HG02870 (cell line): ENCODE results near the gene PIGT.

Experiments used
- ATAC-seq: cut with Tn5 transposase; IDR thresholded peaks from one replicate; pipeline ENCODE4 v1.9.1; 2021; ENCODE audit warnings: mild to moderate bottlenecking, moderate library complexity; ENCODE audit not compliant: unreplicated experiment

The PIGT gene

DNA sequence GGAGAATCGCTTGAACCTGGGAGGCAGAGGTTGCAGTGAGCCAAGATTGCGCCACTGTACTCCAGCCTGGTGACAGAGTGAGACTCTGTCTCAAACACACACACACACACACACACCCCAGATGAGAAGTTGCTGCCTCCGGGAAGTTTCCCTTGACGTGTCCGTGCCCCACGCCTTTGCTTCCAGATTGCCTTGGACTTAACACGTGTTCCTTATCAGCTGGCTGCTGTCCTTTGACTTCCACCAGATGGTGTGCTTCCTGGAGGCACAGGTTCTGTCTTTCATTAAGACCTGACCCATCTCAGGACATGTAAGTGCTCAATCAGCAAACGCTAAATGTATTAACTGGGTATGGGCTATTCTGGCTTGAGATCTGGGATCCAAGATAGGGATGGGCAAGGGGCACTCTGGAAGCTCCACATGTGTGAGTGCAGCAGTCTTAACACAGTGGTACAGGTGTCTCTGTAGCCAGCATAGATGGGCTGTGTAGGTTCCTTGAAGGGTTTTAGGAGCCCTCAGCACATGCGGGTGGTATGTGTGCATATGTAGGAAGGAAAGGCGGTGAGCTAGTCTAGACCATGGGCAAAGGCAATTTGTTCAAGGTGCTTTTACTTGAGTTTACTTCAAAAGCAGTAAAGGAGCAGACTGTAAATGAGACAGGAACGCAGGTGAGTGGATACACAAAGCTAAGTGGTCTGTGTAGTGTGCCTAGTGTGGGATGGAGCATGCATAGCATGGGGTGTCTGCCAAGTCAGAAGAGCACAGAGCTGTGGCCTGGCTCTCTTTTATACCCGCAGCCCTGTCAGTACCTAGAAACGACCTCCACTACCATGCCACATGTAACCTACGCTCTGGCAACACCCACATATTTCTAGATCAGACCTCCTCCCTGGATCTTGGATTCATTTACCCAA lies 11.6 kb downstream of the PIGT start:
- ATAC-seq: no peak

DNA sequence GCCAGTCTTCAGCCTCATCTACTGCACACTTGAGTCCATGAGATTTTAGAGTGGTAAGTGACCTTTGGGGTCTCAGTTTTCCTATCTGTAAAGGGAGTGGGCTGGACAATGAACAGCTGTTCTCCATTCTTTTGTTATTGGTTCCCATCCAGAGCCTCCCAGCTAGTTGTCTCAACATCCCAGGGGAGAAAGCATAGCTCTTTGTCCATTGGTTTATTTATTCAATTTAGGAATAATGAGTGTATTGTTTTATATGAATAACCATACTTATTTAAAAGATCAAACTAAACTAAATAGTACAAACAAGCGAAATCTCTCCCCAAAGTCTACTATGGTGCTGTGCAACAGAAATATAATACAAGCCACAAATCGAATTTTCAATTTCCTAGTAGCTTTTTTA lies 13.7 kb downstream of the PIGT start:
- no peak for ATAC-seq

DNA sequence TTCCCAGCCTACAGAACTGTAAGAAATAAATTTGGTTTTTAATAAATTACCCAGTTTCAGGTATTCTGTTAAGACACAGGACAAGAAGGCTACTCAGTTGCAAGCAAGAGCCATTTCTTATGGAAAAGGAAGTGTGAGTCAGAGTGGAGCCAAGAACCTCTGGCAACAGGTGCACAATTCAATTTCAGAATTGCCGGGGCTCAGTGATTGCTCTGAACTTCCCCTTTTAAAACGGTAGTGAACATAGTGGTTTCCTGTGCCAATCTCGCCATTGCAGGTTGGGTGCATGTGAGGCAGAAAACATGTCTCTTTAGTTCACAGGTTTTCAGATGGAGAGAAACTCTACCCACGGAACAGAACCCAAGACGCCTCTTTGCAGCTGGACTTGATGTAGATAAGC lies 16.4 kb downstream of the PIGT start:
- ATAC-seq: peak; percentile 67

DNA sequence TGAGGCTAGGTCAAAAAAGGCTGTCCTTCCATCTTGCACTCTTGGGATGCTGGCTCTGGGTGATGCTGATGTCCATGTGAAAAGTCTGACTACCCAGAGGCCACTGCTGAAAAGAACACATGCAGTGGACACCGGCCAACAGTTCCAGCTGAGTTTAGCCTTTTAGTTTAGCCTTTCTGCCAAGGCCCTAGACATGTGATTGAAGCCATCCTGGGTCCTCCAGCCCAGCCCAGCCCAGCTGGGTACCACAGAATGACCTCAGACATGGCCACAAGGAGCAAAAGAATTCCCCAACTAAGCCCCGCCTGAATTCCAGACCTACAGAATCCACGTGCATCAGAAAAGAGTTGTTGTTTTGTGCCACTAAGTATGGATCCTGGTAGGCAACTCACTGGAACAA lies 17.4 kb downstream of the PIGT start:
- no peak for ATAC-seq

DNA sequence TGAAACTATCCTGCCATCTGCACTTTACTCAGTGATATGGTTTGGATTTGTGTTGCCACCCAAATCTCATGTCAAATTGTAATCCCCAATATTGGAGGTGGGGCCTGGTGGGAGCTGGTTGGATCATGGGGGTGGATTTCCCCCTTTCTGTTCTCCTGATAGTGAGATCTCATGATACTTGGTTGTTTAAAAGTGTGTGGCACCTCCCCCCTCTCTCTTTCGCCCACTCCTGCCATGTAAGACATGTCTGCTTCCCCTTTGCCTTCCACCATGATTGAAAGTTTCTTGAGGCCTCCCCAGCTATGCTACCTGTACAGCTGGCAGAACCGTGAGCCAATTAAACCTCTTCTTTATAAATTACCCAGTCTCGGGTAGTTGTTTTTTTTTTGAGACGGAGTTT lies 18.0 kb downstream of the PIGT start:
- ATAC-seq: no peak

DNA sequence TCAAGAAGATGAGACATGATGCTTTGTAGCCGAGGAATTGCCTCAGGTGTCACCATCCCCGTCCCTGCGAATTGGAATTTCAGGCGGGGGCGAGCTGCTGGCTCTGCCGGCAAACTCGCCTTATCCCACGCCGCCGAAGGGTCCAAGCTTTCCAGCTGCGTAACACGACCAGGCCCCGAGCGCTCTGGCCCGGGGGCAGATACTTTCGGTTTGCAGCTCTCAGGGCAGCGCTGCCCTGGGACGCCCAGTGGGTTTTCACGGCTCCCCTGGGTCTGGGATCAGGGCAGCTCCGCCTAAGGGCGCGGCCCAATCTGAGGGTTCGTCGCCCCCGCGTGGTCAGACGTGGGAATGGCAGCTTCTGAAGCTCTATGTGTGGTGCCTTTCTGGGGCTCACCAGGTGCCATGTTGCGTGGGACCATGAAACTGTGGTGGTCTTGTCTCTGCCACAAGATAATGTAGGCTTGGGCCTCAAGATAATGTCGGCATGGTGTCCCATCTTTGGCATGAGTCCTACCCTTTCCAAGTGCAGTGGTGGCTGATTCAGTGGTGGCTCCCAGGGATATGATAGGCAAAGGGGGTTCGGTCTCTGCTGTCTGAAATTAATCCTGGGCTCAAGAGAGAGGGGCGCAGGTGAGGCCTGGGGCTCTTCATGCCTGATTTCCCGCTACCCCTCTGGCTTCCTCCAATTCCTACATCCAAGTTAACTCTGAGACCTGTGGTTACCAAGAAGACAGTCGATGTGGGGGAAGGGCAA lies 21.0 kb downstream of the PIGT start:
- ATAC-seq: no peak

DNA sequence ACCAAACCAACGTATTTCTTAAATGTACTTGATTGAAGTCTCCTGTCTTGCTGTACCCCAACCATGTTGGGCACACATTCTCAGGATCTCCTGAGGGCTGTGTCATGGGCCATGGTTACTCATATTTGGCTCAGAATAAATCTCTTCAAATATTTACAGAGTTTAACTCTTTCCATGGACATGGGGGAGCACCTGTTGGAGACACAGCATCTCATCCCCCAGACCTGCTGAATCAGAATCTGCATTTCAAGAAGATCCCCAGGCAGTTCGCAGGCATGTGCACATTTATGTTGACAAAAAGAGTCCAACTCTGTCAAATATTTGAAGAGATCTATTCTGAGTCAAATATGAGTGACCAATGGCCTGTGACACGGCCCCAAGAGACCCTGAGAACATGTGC lies 24.5 kb downstream of the PIGT start:
- ATAC-seq: no peak

DNA sequence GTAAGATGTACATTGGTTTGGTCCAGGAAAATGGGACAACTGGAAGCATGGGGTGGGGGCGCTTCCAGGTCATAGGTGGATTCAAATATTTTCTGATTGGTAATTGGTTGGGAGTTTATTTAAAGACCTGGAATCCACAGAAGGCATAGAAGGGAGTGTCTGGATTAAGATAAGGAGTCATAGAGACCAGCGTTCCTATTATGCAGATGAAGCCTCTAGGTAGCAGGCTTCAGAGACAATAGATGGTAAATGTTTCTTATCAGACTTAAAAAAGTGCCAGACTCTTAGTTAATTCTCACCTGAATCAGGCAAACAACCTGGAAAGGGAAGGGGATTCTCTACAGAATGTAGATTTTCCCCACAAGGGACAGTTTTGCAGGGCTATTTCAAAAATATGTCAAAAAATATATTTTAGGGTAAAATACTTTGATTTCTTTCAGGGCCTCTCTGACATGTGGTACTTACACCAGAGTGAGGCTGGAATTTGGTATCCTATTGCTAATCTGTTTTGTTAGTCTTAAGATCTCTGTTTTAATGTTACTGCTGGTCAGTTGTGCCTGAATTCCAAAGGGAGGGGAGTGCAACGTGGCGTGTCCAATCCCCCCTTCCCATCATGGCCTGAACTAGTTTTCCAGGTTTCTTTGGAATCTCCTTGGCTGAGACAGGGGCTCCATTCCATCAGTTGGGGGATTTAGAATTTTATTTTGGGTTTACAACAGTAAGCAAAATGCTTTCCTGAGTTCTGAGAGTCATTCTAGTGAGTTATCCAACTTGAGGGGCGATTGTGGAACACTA lies 25.1 kb downstream of the PIGT start:
- ATAC-seq: no peak

DNA sequence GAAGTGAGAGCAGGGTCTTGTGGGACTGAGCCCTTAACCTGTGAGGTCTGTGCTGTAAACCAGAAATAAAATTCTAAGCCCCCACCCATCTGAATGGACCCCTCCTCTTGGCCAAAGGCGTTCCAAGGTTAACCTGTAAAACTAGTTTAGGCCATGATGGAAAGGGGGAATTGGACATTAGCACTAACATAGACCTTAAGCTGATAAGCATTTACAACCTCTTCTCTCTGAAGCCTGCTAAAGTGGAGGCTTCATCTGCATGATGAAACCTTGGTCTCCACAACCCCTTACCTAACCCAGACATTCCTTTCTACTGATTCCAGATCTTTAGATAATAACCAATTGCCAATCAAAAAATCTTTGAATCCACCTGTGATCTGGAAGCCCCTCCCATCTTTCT lies 25.8 kb downstream of the PIGT start:
- ATAC-seq: no peak

DNA sequence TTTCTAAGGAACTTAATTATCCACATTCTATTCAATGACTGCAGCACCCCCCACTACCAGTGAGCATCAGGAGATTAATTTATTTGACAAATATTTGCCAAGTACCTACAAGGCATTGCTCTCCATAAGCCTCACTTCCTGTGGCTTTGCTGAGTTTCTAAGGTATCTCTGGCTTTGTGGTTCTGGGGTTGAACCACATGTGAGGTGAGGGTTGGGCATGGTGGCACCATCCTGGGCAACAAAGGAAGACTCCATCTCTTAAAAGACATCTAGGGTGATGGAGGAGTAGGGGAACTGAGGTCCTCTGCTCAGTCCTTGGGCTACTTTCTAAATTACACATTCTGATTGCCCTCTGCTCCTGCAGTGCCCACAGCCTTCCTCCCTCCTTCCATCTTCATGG lies 28.1 kb downstream of the PIGT start:
- no peak for ATAC-seq

DNA sequence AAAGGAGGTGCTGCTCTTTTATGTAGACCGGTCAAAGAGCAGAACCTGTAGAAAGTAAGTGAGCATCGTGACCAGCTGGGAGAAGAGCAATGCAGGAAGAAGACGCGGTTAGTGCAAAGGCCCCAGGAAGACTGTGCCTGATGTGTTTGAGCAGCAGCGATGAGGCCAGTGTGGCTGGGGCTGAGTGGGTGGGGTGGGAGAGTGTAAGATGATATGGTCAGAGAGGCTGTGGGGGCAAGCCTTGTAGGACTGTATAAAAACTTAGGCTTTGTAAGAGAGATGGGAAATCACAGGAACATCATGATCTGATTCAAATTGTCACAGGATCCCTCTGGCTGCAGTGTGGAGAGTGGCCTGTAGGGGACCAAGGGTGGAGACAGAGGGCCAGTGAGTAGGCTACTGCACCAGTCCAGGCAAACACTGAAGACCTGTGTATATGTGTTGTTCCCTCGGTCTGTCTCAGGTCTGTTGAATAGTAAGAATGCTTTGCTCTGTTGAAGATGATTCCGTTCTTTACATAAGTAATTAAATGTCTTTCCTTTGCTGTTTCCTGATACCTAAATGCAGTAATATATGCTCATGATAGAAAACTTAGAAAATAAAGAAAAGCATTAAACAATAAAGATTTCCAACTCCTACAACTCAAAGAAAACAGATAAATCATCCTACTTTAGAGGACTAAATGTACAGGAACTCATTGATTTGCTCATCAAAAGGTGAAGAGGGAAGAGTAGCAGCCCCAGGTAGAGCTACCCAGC lies 30.0 kb downstream of the PIGT start:
- peak; percentile 51 for ATAC-seq

DNA sequence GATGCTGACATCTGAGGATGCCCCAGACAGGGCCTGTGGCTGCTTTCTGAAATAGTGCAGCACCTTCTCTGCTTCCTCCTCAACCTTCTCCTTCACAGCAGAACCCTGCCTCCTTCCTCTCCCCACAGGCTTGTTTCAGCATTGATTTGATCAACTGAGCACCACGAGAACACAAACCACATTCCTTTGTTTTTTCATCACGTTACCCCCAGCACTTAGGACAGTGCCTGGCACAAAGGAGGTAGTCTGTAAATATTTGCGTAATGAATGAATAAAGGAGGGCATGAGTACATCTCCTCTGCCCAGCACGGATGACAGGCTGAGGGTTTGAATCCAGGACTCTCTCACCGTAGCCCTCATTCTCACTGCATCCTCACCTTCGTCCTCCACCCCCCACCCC lies 32.3 kb downstream of the PIGT start:
- ATAC-seq: no peak

DNA sequence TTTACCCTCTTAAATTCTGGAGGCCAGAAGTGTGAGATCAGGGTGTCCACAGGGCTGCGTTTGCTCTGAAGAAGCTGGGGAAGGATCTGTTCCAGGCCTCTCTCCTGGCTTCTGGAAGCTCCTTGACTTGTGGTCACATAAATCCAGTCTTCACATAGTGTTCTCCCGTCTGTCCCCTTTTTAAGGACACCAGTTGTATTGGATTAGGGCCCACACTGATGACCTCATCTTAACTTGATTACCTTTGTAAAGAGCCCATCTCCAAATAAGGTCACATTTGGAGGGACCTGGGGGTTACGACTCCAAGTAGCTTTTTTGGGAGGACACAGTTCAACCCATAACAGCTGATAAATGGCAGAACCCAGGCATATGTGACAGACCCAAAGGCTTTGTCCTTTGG lies 33.6 kb downstream of the PIGT start:
- no peak for ATAC-seq

DNA sequence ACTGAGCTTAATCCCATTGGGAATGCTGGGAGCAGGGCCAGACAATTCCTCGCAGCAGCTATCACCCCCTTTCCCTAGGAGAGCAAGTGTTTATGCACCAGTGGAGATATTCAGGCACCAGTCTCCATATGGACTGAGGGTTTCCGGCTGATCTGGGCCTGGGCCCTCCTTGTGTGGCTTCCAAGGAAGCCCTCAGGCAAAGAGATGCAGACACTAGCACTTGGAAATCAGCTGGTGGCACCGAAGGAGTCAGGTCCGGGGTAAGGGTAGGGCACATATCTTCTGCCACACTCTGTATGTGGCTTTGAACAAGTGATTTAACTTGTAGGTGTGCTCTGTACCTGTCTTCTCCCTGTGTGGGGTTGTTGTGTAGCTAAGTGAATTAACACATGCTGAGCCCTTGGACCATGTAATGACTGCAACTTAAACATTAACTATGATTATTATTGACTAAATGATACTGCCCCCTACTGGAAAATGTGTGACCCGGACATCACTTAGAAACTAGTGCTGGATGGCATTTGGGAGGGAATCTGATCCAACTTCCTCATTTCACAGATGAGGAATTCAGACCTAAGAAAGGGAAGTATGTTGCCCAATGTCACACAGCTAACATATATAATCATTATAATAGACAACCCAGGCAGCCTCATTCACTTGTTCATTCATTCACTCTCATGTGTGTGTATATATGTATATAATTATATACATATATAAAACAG lies 34.3 kb downstream of the PIGT start:
- ATAC-seq: no peak

DNA sequence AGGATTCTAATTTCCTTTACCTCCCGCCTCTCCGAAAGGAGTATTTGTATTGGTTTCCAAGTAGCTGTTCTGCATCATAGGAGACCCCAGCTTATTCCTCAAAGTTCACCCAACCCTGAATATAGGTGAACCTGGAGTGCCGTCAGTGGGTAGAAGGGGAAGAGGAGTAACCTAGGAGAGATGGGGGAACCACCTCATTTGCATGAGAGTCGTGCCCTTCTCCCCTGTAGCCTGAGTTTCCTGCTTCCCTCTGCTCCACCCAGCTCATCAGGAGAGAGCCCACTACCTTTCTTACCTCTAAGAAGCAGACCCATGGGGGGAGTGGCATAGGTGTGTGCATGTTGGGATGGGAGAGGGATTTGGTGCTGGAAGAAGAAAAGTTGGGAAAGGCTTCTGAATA lies 36.3 kb downstream of the PIGT start:
- no peak for ATAC-seq

DNA sequence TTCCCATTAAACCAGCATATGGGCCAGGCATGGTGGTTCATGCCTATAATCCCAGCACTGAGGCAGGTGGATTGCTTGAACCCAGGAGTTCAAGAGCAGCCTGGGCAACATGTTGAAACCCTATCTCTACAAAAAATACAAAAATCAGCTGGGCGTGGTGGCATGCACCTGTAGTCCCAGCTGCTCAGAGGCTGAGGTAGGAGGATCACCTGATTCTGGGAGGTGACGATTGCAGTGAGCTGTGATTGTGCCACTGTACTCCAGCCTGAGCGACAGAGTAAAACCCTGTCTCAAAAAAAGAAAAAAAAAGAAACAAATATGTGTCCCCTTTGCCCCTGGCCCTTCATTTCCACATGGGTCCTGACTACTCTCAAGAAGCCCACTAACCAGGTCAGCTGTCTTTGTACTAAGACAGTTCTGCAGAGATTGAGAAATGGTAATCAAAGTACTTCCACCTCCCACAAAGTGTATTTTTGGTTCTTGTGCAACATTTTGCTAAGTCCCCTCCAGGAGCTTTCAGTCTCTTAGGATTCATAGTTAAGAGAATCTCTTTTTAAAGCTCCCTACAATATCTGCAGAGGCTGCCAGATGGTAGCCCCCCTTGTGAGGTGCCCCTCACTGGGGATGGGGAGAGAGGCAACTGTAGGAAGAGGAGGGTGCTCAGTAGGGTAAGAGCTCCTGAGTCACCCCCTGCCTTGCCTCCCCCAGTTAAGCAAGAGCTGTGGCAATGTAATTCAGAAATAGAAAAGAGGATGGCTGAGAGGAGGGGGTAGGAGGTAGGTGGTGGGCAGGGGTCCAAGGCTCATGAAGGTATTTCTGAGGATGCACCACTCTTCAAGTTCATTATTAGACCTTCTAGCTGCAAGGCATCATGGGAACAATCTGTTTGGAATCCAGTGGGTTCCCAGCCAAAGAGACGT lies 37.1 kb downstream of the PIGT start:
- ATAC-seq: no peak

DNA sequence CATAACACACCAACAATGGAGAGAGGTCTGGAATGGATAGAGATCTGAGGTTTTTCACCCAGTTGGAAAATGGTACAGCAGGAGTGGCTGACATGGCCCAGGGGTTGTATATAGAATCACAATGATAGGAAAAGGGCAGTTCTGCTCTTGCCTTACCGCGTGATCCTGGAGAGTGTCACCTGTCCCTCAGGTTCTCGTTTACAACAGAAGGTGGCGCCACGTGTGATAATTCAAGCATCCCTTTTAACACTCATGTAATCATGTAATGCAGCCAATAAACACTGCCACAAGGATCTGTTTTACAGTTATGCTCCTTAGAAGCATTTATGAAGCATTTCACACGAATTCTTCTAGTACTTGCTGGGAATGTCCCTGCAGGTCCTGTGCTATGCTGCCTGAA lies 40.7 kb downstream of the PIGT start:
- no peak for ATAC-seq

DNA sequence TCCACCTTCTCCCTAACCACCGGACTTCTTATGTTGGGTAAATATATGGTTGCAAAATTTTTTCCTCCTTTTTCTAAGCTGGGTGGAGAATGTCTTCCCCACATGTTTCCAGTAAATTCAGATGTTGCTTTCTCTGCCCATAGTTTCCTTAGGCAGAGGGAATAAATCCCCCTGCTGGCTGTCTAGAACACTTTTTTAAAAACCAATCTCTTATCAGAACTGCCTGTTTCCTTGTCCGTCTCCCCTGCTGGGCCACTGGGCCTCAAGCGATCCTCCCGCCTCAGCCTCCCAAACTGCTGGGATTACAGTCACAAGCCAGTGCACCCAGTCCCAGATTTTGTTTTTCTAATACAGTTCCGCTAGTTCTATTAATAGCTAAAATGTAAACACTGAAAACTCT lies 43.7 kb downstream of the PIGT start:
- ATAC-seq: no peak

DNA sequence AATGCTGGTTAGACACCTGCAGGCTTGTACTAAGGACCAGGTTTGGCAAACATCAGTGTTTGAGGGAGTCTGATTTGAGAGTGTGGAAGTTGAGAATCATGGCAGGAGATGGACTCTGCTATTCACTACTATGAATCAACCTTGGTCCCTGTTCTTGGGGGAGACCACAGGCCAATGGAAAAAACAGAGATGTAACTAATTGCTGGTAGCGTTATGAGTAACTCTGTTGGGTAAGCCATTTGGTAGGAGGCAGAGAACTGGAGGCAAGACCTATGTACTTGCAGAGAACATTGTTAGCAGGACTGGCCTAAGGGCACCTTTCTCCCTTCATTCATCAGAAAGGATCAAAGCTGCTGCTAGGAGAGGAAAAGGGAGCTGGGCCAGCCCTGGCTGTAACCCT lies 45.3 kb downstream of the PIGT start:
- no peak for ATAC-seq
